A204.1 (cell line): Measurements from ENCODE around the gene USP25.
"Not testable (repeated sequence)": the region's sequence is repeated elsewhere in the genome, so short reads cannot be mapped to it uniquely, and the experiment has no call there.

Experiments used
- FAIRE-seq: peaks from 2 replicates; lab custom pipeline; 2012; peaks lifted over from hg19 to GRCh38; lab: Jason Lieb, UNC

USP25 gene

GRCh38 chr21:15732996-15733329 lies 3.2 kb downstream of the USP25 start:
- no peak for FAIRE-seq

- no peak for FAIRE-seq
These were observed 5.6 kb downstream of the USP25 start for GRCh38 chr21:15735409-15735808.

- not testable (repeated sequence) for FAIRE-seq
These were observed 6.1 kb downstream of the USP25 start for GRCh38 chr21:15735931-15736330.

GRCh38 chr21:15738779-15739178 lies 9.0 kb downstream of the USP25 start:
- FAIRE-seq, result not testable (repeated sequence)

GRCh38 chr21:15740383-15740782 lies 10.6 kb downstream of the USP25 start:
- no peak for FAIRE-seq

- FAIRE-seq, result no peak
These were observed 11.7 kb downstream of the USP25 start for GRCh38 chr21:15741510-15741909.

- FAIRE-seq, result no peak
These were observed 12.4 kb downstream of the USP25 start for GRCh38 chr21:15742052-15742670.

GRCh38 chr21:15742694-15743093 lies 12.9 kb downstream of the USP25 start:
- no peak for FAIRE-seq

GRCh38 chr21:15743593-15743992 lies 13.8 kb downstream of the USP25 start:
- no peak for FAIRE-seq

- FAIRE-seq, result no peak
These were observed 15.1 kb downstream of the USP25 start for GRCh38 chr21:15744926-15745325.

- no peak for FAIRE-seq
These were observed 18.8 kb downstream of the USP25 start for GRCh38 chr21:15748586-15748985.

GRCh38 chr21:15749082-15749860 lies 19.5 kb downstream of the USP25 start:
- FAIRE-seq, result no peak

GRCh38 chr21:15749861-15750159 lies 20.0 kb downstream of the USP25 start:
- FAIRE-seq, result no peak

- no peak for FAIRE-seq
These were observed 21.3 kb downstream of the USP25 start for GRCh38 chr21:15751037-15751436.

GRCh38 chr21:15751546-15751945 lies 21.8 kb downstream of the USP25 start:
- no peak for FAIRE-seq

GRCh38 chr21:15752763-15753407 lies 23.1 kb downstream of the USP25 start:
- no peak for FAIRE-seq

- no peak for FAIRE-seq
These were observed 24.0 kb downstream of the USP25 start for GRCh38 chr21:15753741-15754140.

GRCh38 chr21:15754640-15755039 lies 24.9 kb downstream of the USP25 start:
- no peak for FAIRE-seq

- no peak for FAIRE-seq
These were observed 25.3 kb downstream of the USP25 start for GRCh38 chr21:15755125-15755524.

- no peak for FAIRE-seq
These were observed 29.7 kb downstream of the USP25 start for GRCh38 chr21:15759469-15759868.

GRCh38 chr21:15761507-15762100 lies 31.8 kb downstream of the USP25 start:
- no peak for FAIRE-seq

- FAIRE-seq, result no peak
These were observed 33.6 kb downstream of the USP25 start for GRCh38 chr21:15763359-15763758.

- no peak for FAIRE-seq
These were observed 35.1 kb downstream of the USP25 start for GRCh38 chr21:15764878-15765277.
